ENCODE measurements around the gene COA8.

GRCh38 chr14:103627073-103628025 is 64.6 kb downstream of the COA8 start:
- TF ChIP-seq CTCF (conservative IDR thresholded peaks at IDR 0.05 in 1 of 2, IDR thresholded peaks at IDR 0.05 in 1 of 2; ENCODE audit: low read depth in 1 of 2, low read length in 2 of 2) (no peak), EZH2 (IDR thresholded peaks at IDR 0.05; ENCODE audit: low read length, missing control alignments) (no peak)

All from fibroblast of lung (primary cell).